ENCODE measurements around the gene ASL.

- TF ChIP-seq CTCF (IDR thresholded peaks at IDR 0.05) = no peak
- TF ChIP-seq POLR2A (IDR thresholded peaks at IDR 0.05) = no peak
Observed at GRCh38 chr7:66118603-66119002, 43.0 kb downstream of the ASL start.
